ENCODE results near the gene MTERF4. TPM values are rescaled to one million over a fixed set of nuclear protein-coding genes. Genes with fewer than 3 reads are reported as not detected.
A peak's percentile ranks its signal among the peaks of the same experiment; 100 is the strongest.

The MTERF4 gene
- total RNA-seq, 1 donor from 2014 or later = 43.7 TPM

GRCh38 chr2:241066893-241067341, 35.2 kb downstream of the MTERF4 start:
- no peaks in the 10 kb centered on the region for H3K9me3 Mint-ChIP-seq
- no peaks in the 10 kb centered on the region for H3K4me1 Mint-ChIP-seq
- DNase-seq (ENCODE audit: low read depth, low spot score) = no peak
- no peak for TF ChIP-seq CTCF (conservative IDR thresholded peaks at IDR 0.05)
- H3K27ac Mint-ChIP-seq (ENCODE audit: unreplicated experiment) = no peak overlapping the region
- peaks cover 19% of the 10 kb centered on the region for H3K27me3 Mint-ChIP-seq (ENCODE audit: low read depth)
- H3K36me3 Mint-ChIP-seq (ENCODE audit: low read depth) = no peaks in the 10 kb centered on the region
- H3K4me3 Mint-ChIP-seq = no peak overlapping the region

GRCh38 chr2:241066171-241066892, 35.8 kb downstream of the MTERF4 start:
- Mint-ChIP-seq H3K4me3 (no peak overlapping the region), H3K4me1 (no peaks in the 10 kb centered on the region), H3K36me3 (ENCODE audit: low read depth) (no peaks in the 10 kb centered on the region), H3K9me3 (no peaks in the 10 kb centered on the region), H3K27ac (ENCODE audit: unreplicated experiment) (peak overlapping the region; percentile 62), H3K27me3 (ENCODE audit: low read depth) (peaks cover 25% of the 10 kb centered on the region)
- TF ChIP-seq CTCF (conservative IDR thresholded peaks at IDR 0.05) = no peak
- no peak for DNase-seq (ENCODE audit: low read depth, low spot score)

- peaks cover 29% of the 10 kb centered on the region for H3K27me3 Mint-ChIP-seq (ENCODE audit: low read depth)
- H3K27ac Mint-ChIP-seq (ENCODE audit: unreplicated experiment) = no peak overlapping the region
- TF ChIP-seq CTCF (conservative IDR thresholded peaks at IDR 0.05) = no peak
- H3K9me3 Mint-ChIP-seq = no peaks in the 10 kb centered on the region
- DNase-seq (ENCODE audit: low read depth, low spot score) = no peak
- no peak overlapping the region for H3K4me3 Mint-ChIP-seq
- H3K4me1 Mint-ChIP-seq = no peaks in the 10 kb centered on the region
- no peaks in the 10 kb centered on the region for H3K36me3 Mint-ChIP-seq (ENCODE audit: low read depth)
Measured at GRCh38 chr2:241065355-241065803, 36.7 kb downstream of the MTERF4 start.

GRCh38 chr2:241064802-241065354, 37.2 kb downstream of the MTERF4 start:
- Mint-ChIP-seq H3K9me3 (no peaks in the 10 kb centered on the region), H3K4me1 (no peaks in the 10 kb centered on the region), H3K27me3 (ENCODE audit: low read depth) (peaks cover 29% of the 10 kb centered on the region), H3K4me3 (no peak overlapping the region), H3K36me3 (ENCODE audit: low read depth) (no peaks in the 10 kb centered on the region), H3K27ac (ENCODE audit: unreplicated experiment) (no peak overlapping the region)
- DNase-seq (ENCODE audit: low read depth, low spot score) = no peak
- no peak for TF ChIP-seq CTCF (conservative IDR thresholded peaks at IDR 0.05)

- no peak overlapping the region for H3K27ac Mint-ChIP-seq (ENCODE audit: unreplicated experiment)
- no peaks in the 10 kb centered on the region for H3K9me3 Mint-ChIP-seq
Measured at GRCh38 chr2:241064008-241064801, 37.9 kb downstream of the MTERF4 start.

More at GRCh38 chr2:241064008-241064801, 37.9 kb downstream of the MTERF4 start:
- H3K27me3 Mint-ChIP-seq (ENCODE audit: low read depth) = peaks cover 36% of the 10 kb centered on the region
- no peak for DNase-seq (ENCODE audit: low read depth, low spot score)
- H3K36me3 Mint-ChIP-seq (ENCODE audit: low read depth) = no peaks in the 10 kb centered on the region
- H3K4me3 Mint-ChIP-seq = no peak overlapping the region
- TF ChIP-seq CTCF (conservative IDR thresholded peaks at IDR 0.05) = no peak
- no peaks in the 10 kb centered on the region for H3K4me1 Mint-ChIP-seq

Data from neural crest cell (in vitro differentiated cells).